HepG2 (cell line): ENCODE results near the gene NEK11. TPM values are rescaled to one million over a fixed set of nuclear protein-coding genes. Genes with fewer than 3 reads are reported as not detected.
A peak's percentile ranks its signal among the peaks of the same experiment; 100 is the strongest.

ENCODE experiments used
- ATAD3A ChIP-seq: sonication (generic); formaldehyde crosslinking; IDR thresholded peaks from 2 replicates; pipeline ENCODE4 v1.4.0; 2020; ENCODE audit warnings: missing genetic modification reagents
- BHLHE40 ChIP-seq: IDR thresholded peaks from 2 replicates; pipeline ENCODE4 v1.6.1; 2011; ENCODE audit warnings: low read length, improper control_type of control experiment
- CENPX ChIP-seq: sonication (generic); formaldehyde crosslinking; IDR thresholded peaks from 2 replicates; pipeline ENCODE4 v1.9.0; 2021; ENCODE audit warnings: mild to moderate bottlenecking, missing genetic modification reagents, moderate library complexity
- FIP1L1 ChIP-seq: fragments of 200-400 bp; formaldehyde crosslinking; IDR thresholded peaks from 2 replicates; pipeline ENCODE4 v1.6.1; 2018; ENCODE audit warnings: low read depth, mild to moderate bottlenecking, low read length, moderate library complexity, borderline replicate concordance; ENCODE audit not compliant: insufficient read depth
- FOXM1 ChIP-seq: sonication (generic); formaldehyde crosslinking; IDR thresholded peaks from 2 replicates; pipeline ENCODE4 v1.5.0; 2020; ENCODE audit warnings: missing genetic modification reagents
- FOXP1 ChIP-seq, 2 experiments: fragments of 450-650 bp in 1 of 2; IDR thresholded peaks; 2 replicates each; pipeline ENCODE4 v1.6.1; 2017 to 2018; ENCODE audit warnings: antibody characterized with exemption in 1 of 2
- HOMEZ ChIP-seq: IDR thresholded peaks from 2 replicates; pipeline ENCODE4 v1.6.1; 2016; ENCODE audit warnings: low read depth
- IRF9 ChIP-seq: sonication (generic); formaldehyde crosslinking; IDR thresholded peaks from 2 replicates; pipeline ENCODE4 v1.8.0; 2022; ENCODE audit warnings: missing genetic modification reagents, mild to moderate bottlenecking, borderline replicate concordance
- JUN ChIP-seq: sonication (generic); formaldehyde crosslinking; IDR thresholded peaks from 2 replicates; pipeline ENCODE4 v1.4.0; 2020; ENCODE audit warnings: mild to moderate bottlenecking, missing genetic modification reagents
- MED8 ChIP-seq: sonication (generic); formaldehyde crosslinking; IDR thresholded peaks from 2 replicates; pipeline ENCODE4 v1.8.1; 2023; ENCODE audit warnings: mild to moderate bottlenecking, missing genetic modification reagents; ENCODE audit not compliant: insufficient replicate concordance
- MTERF4 ChIP-seq: sonication (generic); formaldehyde crosslinking; IDR thresholded peaks from 2 replicates; pipeline ENCODE4 v1.8.0; 2023; ENCODE audit warnings: mild to moderate bottlenecking, missing genetic modification reagents
- MXI1 ChIP-seq: IDR thresholded peaks from 3 replicates; pipeline ENCODE4 v1.6.1; 2012; ENCODE audit warnings: low read depth, low read length, inconsistent platforms, borderline replicate concordance
- PHF21A ChIP-seq: sonication (generic); formaldehyde crosslinking; IDR thresholded peaks from 2 replicates; pipeline ENCODE4 v1.5.0; 2020; ENCODE audit warnings: mild to moderate bottlenecking, missing genetic modification reagents
- SAFB2 ChIP-seq: sonication (generic); formaldehyde crosslinking; IDR thresholded peaks from 2 replicates; pipeline ENCODE4 v1.5.1; 2020; ENCODE audit warnings: missing genetic modification reagents, low read depth, mild to moderate bottlenecking, borderline replicate concordance
- SAP130 ChIP-seq: IDR thresholded peaks from 2 replicates; pipeline ENCODE4 v1.6.1; 2016; ENCODE audit warnings: low read depth
- SMAD1 ChIP-seq: sonication (generic); formaldehyde crosslinking; IDR thresholded peaks from 2 replicates; pipeline ENCODE4 v1.4.0; 2020; ENCODE audit warnings: missing genetic modification reagents, low read depth, mild to moderate bottlenecking, borderline replicate concordance
- SMC3 ChIP-seq: IDR thresholded peaks from 2 replicates; pipeline ENCODE4 v1.6.1; 2011; ENCODE audit warnings: low read length, improper control_type of control experiment
- SMYD3 ChIP-seq: sonication (generic); formaldehyde crosslinking; IDR thresholded peaks from 2 replicates; pipeline ENCODE4 v1.8.1; 2023; ENCODE audit warnings: mild to moderate bottlenecking, missing genetic modification reagents
- SPEN ChIP-seq: sonication (generic); formaldehyde crosslinking; IDR thresholded peaks from 2 replicates; pipeline ENCODE4 v1.5.1; 2020; ENCODE audit warnings: low read depth, mild to moderate bottlenecking, missing genetic modification reagents
- STAG1 ChIP-seq: sonication (generic); formaldehyde crosslinking; IDR thresholded peaks from 2 replicates; pipeline ENCODE4 v1.4.0; 2020; ENCODE audit warnings: missing genetic modification reagents
- ZBTB21 ChIP-seq: sonication (generic); formaldehyde crosslinking; IDR thresholded peaks from 2 replicates; pipeline ENCODE4 v1.4.0; 2020; ENCODE audit warnings: missing genetic modification reagents
- ZFP37 ChIP-seq: sonication (generic); formaldehyde crosslinking; IDR thresholded peaks from 2 replicates; pipeline ENCODE4 v1.4.0; 2020; ENCODE audit warnings: missing genetic modification reagents, borderline replicate concordance
- ZIK1 ChIP-seq: sonication (generic); formaldehyde crosslinking; IDR thresholded peaks from 2 replicates; pipeline ENCODE4 v1.5.0; 2020; ENCODE audit warnings: mild to moderate bottlenecking, low read depth, missing genetic modification reagents, borderline replicate concordance
- ZNF30 ChIP-seq: sonication (generic); formaldehyde crosslinking; IDR thresholded peaks from 2 replicates; pipeline ENCODE4 v1.5.0; 2020; ENCODE audit warnings: mild to moderate bottlenecking, missing genetic modification reagents
- ZNF432 ChIP-seq: sonication (generic); formaldehyde crosslinking; IDR thresholded peaks from 2 replicates; pipeline ENCODE4 v1.5.0; 2020; ENCODE audit warnings: missing genetic modification reagents, mild to moderate bottlenecking, borderline replicate concordance
- ZNF556 ChIP-seq: sonication (generic); formaldehyde crosslinking; IDR thresholded peaks from 2 replicates; pipeline ENCODE4 v1.4.0; 2020; ENCODE audit warnings: mild to moderate bottlenecking, missing genetic modification reagents, borderline replicate concordance
- ZNF737 ChIP-seq: sonication (generic); formaldehyde crosslinking; IDR thresholded peaks from 2 replicates; pipeline ENCODE4 v1.5.0; 2020; ENCODE audit warnings: missing genetic modification reagents, mild to moderate bottlenecking, borderline replicate concordance
- ZNF776 ChIP-seq: sonication (generic); formaldehyde crosslinking; IDR thresholded peaks from 2 replicates; pipeline ENCODE4 v1.4.0; 2020; ENCODE audit warnings: mild to moderate bottlenecking, missing genetic modification reagents
- polyA plus RNA-seq, 8 experiments: library from polyadenylated mRNA; depleted of rRNA in 3 of 8; stranded (reverse) in 7 of 8; unstranded in 1 of 8; fragments of >200 nt; fragmentation: Illumina TruSeq in 4 of 8; extraction: Trizol in 4 of 8; gene quantifications; 2 replicates each; pipeline versions ENCODE4 v1.2.1 to v1.2.3, GENCODE V29; 2011 to 2016; ENCODE audit warnings: low read depth in 4 of 8, missing spikeins in 1 of 8, mixed read lengths in 1 of 8; ENCODE audit not compliant: insufficient read depth in 1 of 8
- total RNA-seq, 5 experiments: library from RNA; depleted of rRNA; stranded (reverse); fragments of >200 nt; fragmentation: Illumina TruSeq; extraction: Trizol; gene quantifications; 2 replicates each; pipeline ENCODE4 v1.2.3, GENCODE V29; 2016; ENCODE audit warnings: low read depth in 1 of 5

The NEK11 gene
- total and polyA plus RNA-seq, 2 of the 13 experiments (the other 11 are each of a cell fraction or from before 2014, with no cell fraction given): 0.95 to 2.2 TPM

- TF ChIP-seq IRF9 (CRISPR knock-in tag) (peak; percentile 64; the same call in 1 of the 2 replicates), MXI1 (no peak; the same call in 2 of the 3 replicates), SPEN (CRISPR knock-in tag) (peak; percentile 81), STAG1 (CRISPR knock-in tag) (no peak), FIP1L1 (no peak), ATAD3A (CRISPR knock-in tag) (no peak), CENPX (CRISPR knock-in tag) (no peak), MTERF4 (CRISPR knock-in tag) (peak; percentile 78; the same call in 1 of the 2 replicates), JUN (no peak), FOXP1 (IDR thresholded peaks at IDR 0.05) (no peak), FOXP1 (CRISPR knock-in tag; IDR thresholded peaks at IDR 0.05) (no peak), ZNF30 (CRISPR knock-in tag) (no peak; the same call in 1 of the 2 replicates), ZNF776 (peak; percentile 93), SMAD1 (CRISPR knock-in tag) (no peak), ZNF737 (CRISPR knock-in tag) (0 out of 2 replicates have a peak, but pooled peaks have one; percentile 74), ZNF556 (CRISPR knock-in tag) (0 out of 2 replicates have a peak, but pooled peaks have one; percentile 58), ZIK1 (CRISPR knock-in tag) (peak; percentile 72; the same call in 1 of the 2 replicates), FOXM1 (CRISPR knock-in tag) (no peak), SAP130 (CRISPR knock-in tag) (peak; percentile 87), SMYD3 (no peak), SAFB2 (CRISPR knock-in tag) (peak; percentile 78; the same call in 1 of the 2 replicates), PHF21A (peak; percentile 91), SMC3 (no peak), ZBTB21 (CRISPR knock-in tag) (no peak), ZFP37 (CRISPR knock-in tag) (no peak), BHLHE40 (no peak), ZNF432 (CRISPR knock-in tag) (no peak), MED8 (peak; percentile 77), HOMEZ (peak; percentile 67; the same call in 1 of the 2 replicates)
Observed at GRCh38 chr3:131381445-131382291, 355.0 kb downstream of the NEK11 start, which contains the start of gene NUDT16 (continued).
